B cell (primary cell): ENCODE results near the gene CBX6. TPM values are rescaled to one million over a fixed set of nuclear protein-coding genes. Genes with fewer than 3 reads are reported as not detected.
A peak's percentile ranks its signal among the peaks of the same experiment; 100 is the strongest.

Experiments
- ATAC-seq: fragments of 200-7000 bp; cut with Tn5 transposase; one replicate; pipeline ENCODE4 v1.10.0; 2021; ENCODE audit warnings: low read depth, mild to moderate bottlenecking, moderate number of reproducible peaks, moderate library complexity
- CTCF ChIA-PET: fragments of 350-600 bp; sonication (Branson Sonifier 250); formaldehyde crosslinking; loops from one replicate; lab custom pipeline; 2021; ENCODE audit warnings: antibody characterized with exemption, inconsistent platforms; lab: Charles Lee
- POLR2A ChIA-PET: fragments of 350-600 bp; sonication (Branson Sonifier 250); formaldehyde crosslinking; loops from one replicate; lab custom pipeline; 2021; ENCODE audit warnings: antibody characterized with exemption; lab: Charles Lee
- DNase-seq: peaks from one replicate; pipeline ENCODE4 v3.0.0; 2013
- H2AFZ ChIP-seq: 2 replicates; pipeline ENCODE4 v1.6.1; 2012; ENCODE audit warnings: mild to moderate bottlenecking, low read depth, low read length; ENCODE audit not compliant: insufficient read depth, poor library complexity, severe bottlenecking
- H3K27ac ChIP-seq, 2 donors: 1 replicate in 1 of 2; 2 replicates in 1 of 2; pipeline ENCODE4 v1.5.1; 2012 to 2013; ENCODE audit warnings: low read length in 2 of 2, mild to moderate bottlenecking in 2 of 2, moderate library complexity in 1 of 2
- H3K27me3 ChIP-seq, 4 experiments: fragments of 200-600 bp in 1 of 4; sonication (generic) in 1 of 4; replicated peaks in 1 of 4; 1 replicate in 2 of 4; 2 replicates in 2 of 4; pipeline versions ENCODE4 v1.6.1 to v1.7.0; 2013 to 2016; ENCODE audit warnings: low read length in 3 of 4, mild to moderate bottlenecking in 2 of 4, mixed read lengths in 1 of 4, moderate library complexity in 1 of 4; ENCODE audit not compliant: insufficient read depth in 4 of 4, control insufficient read depth in 3 of 4; ENCODE audit errors: control extremely low read depth in 1 of 4
- H3K36me3 ChIP-seq, 2 experiments: replicated peaks in 1 of 2; 1 replicate in 1 of 2; 2 replicates in 1 of 2; pipeline versions ENCODE4 v1.6.1 to v1.7.1; 2013; ENCODE audit warnings: low read length in 1 of 2; ENCODE audit not compliant: insufficient read depth in 2 of 2, control insufficient read depth in 1 of 2; ENCODE audit errors: control extremely low read depth in 1 of 2, extremely low read depth in 1 of 2
- H3K4me1 ChIP-seq, 2 donors: fragments of 200-600 bp in 1 of 2; sonication (generic) in 1 of 2; 1 replicate in 1 of 2; 2 replicates in 1 of 2; pipeline versions ENCODE4 v1.5.1 to v1.6.1; 2013 to 2017; ENCODE audit warnings: low read length in 2 of 2; ENCODE audit not compliant: control insufficient read depth in 2 of 2, insufficient read depth in 2 of 2
- H3K4me2 ChIP-seq: replicated peaks from 2 replicates; pipeline ENCODE3; 2012; ENCODE audit warnings: mild to moderate bottlenecking, low read depth, low read length; ENCODE audit not compliant: poor library complexity, severe bottlenecking
- H3K4me3 ChIP-seq, 5 experiments: fragments of 200-600 bp in 1 of 5; sonication (generic) in 1 of 5; 1 replicate in 3 of 5; 2 replicates in 2 of 5; pipeline versions ENCODE4 v1.5.1 to v1.7.0; 2011 to 2016; ENCODE audit warnings: low read length in 4 of 5, mild to moderate bottlenecking in 4 of 5, low read depth in 2 of 5, control low read depth in 1 of 5, moderate library complexity in 1 of 5; ENCODE audit not compliant: insufficient read depth in 1 of 5; ENCODE audit errors: control extremely low read depth in 1 of 5, extremely low read depth in 1 of 5
- H3K79me2 ChIP-seq: fragments of 200-600 bp; sonication (generic); one replicate; pipeline ENCODE4 v1.6.0; 2016; ENCODE audit warnings: low read length; ENCODE audit not compliant: control insufficient read depth, insufficient read depth
- H3K9ac ChIP-seq: fragments of 200-600 bp; sonication (generic); 2 replicates; pipeline ENCODE4 v1.6.1; 2017; ENCODE audit warnings: mild to moderate bottlenecking, low read length, moderate library complexity
- H3K9me3 ChIP-seq, 3 donors: one replicate each; pipeline versions ENCODE4 v1.6.1 to v1.7.1; 2013; ENCODE audit warnings: low read length in 2 of 3; ENCODE audit not compliant: control insufficient read depth in 2 of 3, insufficient read depth in 1 of 3; ENCODE audit errors: control extremely low read depth in 1 of 3
- H4K20me1 ChIP-seq: 2 replicates; pipeline ENCODE4 v1.6.0; 2012; ENCODE audit warnings: mild to moderate bottlenecking, low read length; ENCODE audit not compliant: insufficient read depth, control insufficient read depth, poor library complexity, severe bottlenecking
- H3K27ac Mint-ChIP-seq: one replicate; pipeline ENCODE4 v1.8.0; 2021; ENCODE audit warnings: mixed read lengths
- H3K27me3 Mint-ChIP-seq: one replicate; pipeline ENCODE4 v1.8.0; 2021; ENCODE audit warnings: mixed read lengths
- H3K4me1 Mint-ChIP-seq: one replicate; pipeline ENCODE4 v1.8.0; 2021; ENCODE audit warnings: mixed read lengths
- H3K4me3 Mint-ChIP-seq: one replicate; pipeline ENCODE4 v1.8.0; 2021; ENCODE audit warnings: mixed read lengths
- H3K9me3 Mint-ChIP-seq: one replicate; pipeline ENCODE4 v1.8.0; 2022; ENCODE audit warnings: mixed read lengths; ENCODE audit not compliant: insufficient read depth
- EZH2 ChIP-seq: IDR thresholded peaks from 2 replicates; pipeline ENCODE4 v1.6.1; 2012; ENCODE audit warnings: borderline replicate concordance, low read depth, mild to moderate bottlenecking, moderate library complexity, low read length; ENCODE audit not compliant: insufficient read depth, poor library complexity, severe bottlenecking
- WGBS: methylation state at CpG from one replicate; pipeline ENCODE4 v1.1.5; 2013; ENCODE audit warnings: missing lambda C conversion rate; ENCODE audit not compliant: insufficient coverage; 5-methylcytosine and 5-hydroxymethylcytosine counted together
- intact Hi-C: fragments of 100-400 bp; cut with micrococcal nuclease; formaldehyde crosslinking; loops from one replicate; pipeline ENCODE4 v1.10.0; 2022
- polyA plus RNA-seq: library from polyadenylated mRNA; depleted of rRNA; stranded (reverse); fragments of >200 nt; gene quantifications from 2 replicates; pipeline ENCODE4 v1.2.3, GENCODE V29; 2012
- total RNA-seq, 2 donors: library from RNA; stranded (reverse); fragments of 120-200 nt in 1 of 2; gene quantifications; 1 replicate in 1 of 2; 2 replicates in 1 of 2; pipeline versions ENCODE4 v1.2.3 to v1.2.4, GENCODE V29; 2013 to 2022
- TF ChIP-seq, protein P1 (sequence below): fragments of 200-600 bp; IDR thresholded peaks from one replicate; pipeline ENCODE4 v1.8.0; 2022; ENCODE audit warnings: antibody characterized with exemption, mild to moderate bottlenecking

The CBX6 gene
- total and polyA plus RNA-seq, 2 donors (not counting 1 experiment from before 2014, with no cell fraction given), result 14.9 to 55.1 TPM

DNA sequence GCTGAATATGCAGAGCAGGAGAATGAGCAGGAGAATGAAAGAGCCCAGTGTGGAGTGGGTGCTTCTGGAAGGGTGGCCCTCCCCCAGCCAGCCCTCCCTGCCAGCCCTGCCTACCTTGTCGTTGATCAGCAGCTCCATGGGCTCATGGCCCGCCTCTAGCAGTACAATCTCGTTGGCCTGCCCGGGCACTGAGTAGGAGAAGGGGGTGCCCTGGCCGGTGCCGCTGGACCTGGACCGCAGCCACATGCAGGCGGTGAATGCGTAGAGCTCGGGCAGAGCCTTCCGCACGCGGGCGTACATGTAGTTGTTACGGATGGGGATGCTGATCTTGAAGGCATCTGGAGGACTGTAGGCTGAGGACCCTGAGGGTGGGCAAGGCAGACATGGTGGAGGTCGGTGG is 45.6 kb downstream of the CBX6 start:
- Mint-ChIP-seq H3K27ac (no peak overlapping the region), H3K27me3 (peaks cover 12% of the 10 kb centered on the region), H3K9me3 (no peaks in the 10 kb centered on the region), H3K4me1 (no peaks in the 10 kb centered on the region), H3K4me3 (no peak overlapping the region)
- H3K9me3 ChIP-seq, result peaks cover 0 to 8% (median 0%) of the 10 kb centered on the region in 3 donors
- no peaks in the 10 kb centered on the region for H3K27me3 ChIP-seq
- ATAC-seq, result no peak
- ChIA-PET CTCF (no interaction called here), POLR2A (no interaction called here)
- no peaks in the 10 kb centered on the region for H3K79me2 ChIP-seq
- 85% methylated on average over 12 of the region's 16 CpGs for WGBS
- no peak overlapping the region for H3K9ac ChIP-seq
- H3K27ac ChIP-seq, result no peak overlapping the region
- H3K4me3 ChIP-seq, result no peak overlapping the region
- H3K36me3 ChIP-seq, result no peaks in the 10 kb centered on the region
- TF ChIP-seq EZH2, result no peak
- TF ChIP-seq, protein P1, sequence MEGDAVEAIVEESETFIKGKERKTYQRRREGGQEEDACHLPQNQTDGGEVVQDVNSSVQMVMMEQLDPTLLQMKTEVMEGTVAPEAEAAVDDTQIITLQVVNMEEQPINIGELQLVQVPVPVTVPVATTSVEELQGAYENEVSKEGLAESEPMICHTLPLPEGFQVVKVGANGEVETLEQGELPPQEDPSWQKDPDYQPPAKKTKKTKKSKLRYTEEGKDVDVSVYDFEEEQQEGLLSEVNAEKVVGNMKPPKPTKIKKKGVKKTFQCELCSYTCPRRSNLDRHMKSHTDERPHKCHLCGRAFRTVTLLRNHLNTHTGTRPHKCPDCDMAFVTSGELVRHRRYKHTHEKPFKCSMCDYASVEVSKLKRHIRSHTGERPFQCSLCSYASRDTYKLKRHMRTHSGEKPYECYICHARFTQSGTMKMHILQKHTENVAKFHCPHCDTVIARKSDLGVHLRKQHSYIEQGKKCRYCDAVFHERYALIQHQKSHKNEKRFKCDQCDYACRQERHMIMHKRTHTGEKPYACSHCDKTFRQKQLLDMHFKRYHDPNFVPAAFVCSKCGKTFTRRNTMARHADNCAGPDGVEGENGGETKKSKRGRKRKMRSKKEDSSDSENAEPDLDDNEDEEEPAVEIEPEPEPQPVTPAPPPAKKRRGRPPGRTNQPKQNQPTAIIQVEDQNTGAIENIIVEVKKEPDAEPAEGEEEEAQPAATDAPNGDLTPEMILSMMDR, result no peak
- H3K4me2 ChIP-seq, result no peak overlapping the region
- H2AFZ ChIP-seq, result no peak overlapping the region
- no peak for DNase-seq
- no peaks in the 10 kb centered on the region for H4K20me1 ChIP-seq
- intact Hi-C loops, result no loop called here
- H3K4me1 ChIP-seq, result no peaks in the 10 kb centered on the region

DNA sequence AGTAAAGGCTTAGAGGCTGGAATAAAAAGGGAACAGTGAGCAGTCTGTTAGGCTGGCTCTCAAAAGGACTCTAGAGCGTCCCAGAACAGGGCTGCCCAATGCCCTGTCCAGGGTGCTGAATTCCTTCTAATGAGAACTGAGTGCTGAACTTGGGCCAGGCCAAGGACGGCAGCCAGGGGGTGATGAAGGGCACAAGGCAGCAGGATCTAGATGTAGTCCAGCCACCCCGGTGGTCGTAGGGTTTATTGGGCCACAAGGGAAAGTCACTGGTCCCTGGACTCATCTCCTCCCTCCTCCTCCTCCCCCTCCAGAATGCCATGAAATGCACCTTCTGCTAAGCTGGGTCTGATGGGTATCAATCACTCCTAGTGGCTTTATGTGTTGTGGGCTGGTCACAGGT is 47.4 kb downstream of the CBX6 start:
- WGBS, result 19% methylated on average over 2 of the region's 4 CpGs
- H3K9ac ChIP-seq, result no peak overlapping the region
- peak overlapping the region; percentile 47 for H3K27ac Mint-ChIP-seq
- peaks cover 0 to 8% (median 0%) of the 10 kb centered on the region in 3 donors for H3K9me3 ChIP-seq
- ChIA-PET POLR2A (no interaction called here), CTCF (interaction anchor here (0.5 kb wide), 1 partner anchor 458 kb away, joined by 3 read pairs; no protein-coding TSS in a partner anchor)
- no peaks in the 10 kb centered on the region for H3K27me3 ChIP-seq
- no peak overlapping the region for H2AFZ ChIP-seq
- peaks cover 12% of the 10 kb centered on the region for H3K27me3 Mint-ChIP-seq
- no peaks in the 10 kb centered on the region for H3K79me2 ChIP-seq
- no peaks in the 10 kb centered on the region for H3K36me3 ChIP-seq
- no peaks in the 10 kb centered on the region for H3K4me1 ChIP-seq
- no peak overlapping the region for H3K4me2 ChIP-seq
- intact Hi-C loops, result no loop called here
- H3K27ac ChIP-seq, result no peak overlapping the region
- H3K4me3 ChIP-seq, result no peak overlapping the region
- H3K4me1 Mint-ChIP-seq, result no peaks in the 10 kb centered on the region
- no peaks in the 10 kb centered on the region for H4K20me1 ChIP-seq
- no peaks in the 10 kb centered on the region for H3K9me3 Mint-ChIP-seq
- H3K4me3 Mint-ChIP-seq, result no peak overlapping the region
- DNase-seq (peak; percentile 56), ATAC-seq (peak; percentile 49)
- TF ChIP-seq, protein P1, result no peak
- no peak for TF ChIP-seq EZH2
